ENCODE data around the gene DEAF1. TPM values are rescaled to one million over a fixed set of nuclear protein-coding genes. Genes with fewer than 3 reads are reported as not detected.

DEAF1 gene
- total RNA-seq, 4 donors from 2014 or later = 61.8 to 103 (median 87.6) TPM

- intact Hi-C loops (cut with DNase I) = no loop called here
- H3K4me1 ChIP-seq = no peaks in the 10 kb centered on the region
- peaks cover 10 to 11% of the 10 kb centered on the region in 2 donors for H3K36me3 ChIP-seq
- H3K27ac ChIP-seq = no peak overlapping the region
- H3K27me3 ChIP-seq = no peaks in the 10 kb centered on the region
- TF ChIP-seq CTCF (IDR thresholded peaks at IDR 0.05) = no peak
- no peaks in the 10 kb centered on the region for H3K9me3 ChIP-seq
- DNase-seq = no peak
- no peak overlapping the region for H3K4me3 ChIP-seq (replicated peaks in 1 of 3)
- 85 to 92% methylated on average over 14 of the region's 14 CpGs for WGBS, 2 donors
Observed at GRCh38 chr11:646214-646613, 48.8 kb downstream of the DEAF1 start.

GRCh38 chr11:645536-645935 is 49.5 kb downstream of the DEAF1 start:
- H3K27me3 ChIP-seq = no peaks in the 10 kb centered on the region
- H3K4me1 ChIP-seq = peaks cover 0 to 6% of the 10 kb centered on the region in 2 donors
- WGBS, 2 donors = 88 to 93% methylated on average over 13 to 16 of the region's 16 CpGs
- intact Hi-C loops (cut with DNase I) = no loop called here
- no peak overlapping the region for H3K4me3 ChIP-seq (replicated peaks in 1 of 3)
- no peak overlapping the region for H3K27ac ChIP-seq
- H3K36me3 ChIP-seq = peaks cover 7 to 10% of the 10 kb centered on the region in 2 donors
- no peak for DNase-seq
- no peaks in the 10 kb centered on the region for H3K9me3 ChIP-seq
- TF ChIP-seq POLR2A (IDR thresholded peaks at IDR 0.05) (no peak), CTCF (IDR thresholded peaks at IDR 0.05) (no peak)

DNA sequence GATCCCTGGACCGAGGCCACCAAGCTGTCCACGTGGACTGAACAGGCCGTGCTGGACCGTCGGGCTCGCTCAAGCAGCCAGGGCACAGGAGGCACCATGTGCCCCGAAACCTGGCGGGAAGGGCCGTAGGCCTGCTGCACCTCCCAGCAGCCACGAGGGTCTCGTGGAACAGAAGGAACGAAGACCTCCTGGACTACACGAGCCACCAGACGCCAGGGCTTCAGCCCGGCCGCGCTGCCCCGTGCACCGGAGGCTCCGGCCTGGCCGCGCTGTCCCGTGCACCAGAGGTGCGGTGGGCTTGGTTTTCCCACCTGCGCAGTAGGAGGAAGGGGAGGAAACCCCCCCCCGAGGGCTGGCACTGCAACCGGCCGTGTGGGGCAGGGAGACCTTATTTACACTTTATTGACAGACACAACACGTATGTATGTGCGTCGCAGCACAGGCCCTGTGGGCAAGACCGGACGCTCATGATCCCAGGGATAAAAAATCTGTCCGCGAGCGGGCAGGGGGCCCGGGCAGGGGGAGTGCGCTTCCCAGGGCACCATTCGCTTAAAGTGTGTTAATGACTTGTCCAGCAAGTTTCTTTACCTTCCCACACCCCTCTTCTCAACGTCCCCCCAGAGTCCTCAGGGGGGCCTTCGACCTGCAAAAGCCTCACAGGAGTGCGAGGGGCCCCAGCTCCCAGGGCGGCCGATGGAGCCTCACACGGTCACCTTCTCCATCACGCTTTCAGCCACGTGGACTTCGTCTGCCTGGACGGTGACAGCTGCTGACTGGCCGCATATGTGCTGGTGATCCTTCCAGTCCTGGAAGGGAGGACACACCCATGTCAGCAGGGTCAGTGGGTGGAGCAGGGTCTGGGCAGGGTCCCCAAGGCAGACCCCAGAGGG is 50.9 kb downstream of the DEAF1 start:
- 93 to 95% methylated on average over 32 to 33 of the region's 50 CpGs for WGBS, 2 donors
- Histone ChIP-seq H3K4me3 (replicated peaks in 1 of 3) (no peak overlapping the region), H3K9me3 (no peaks in the 10 kb centered on the region), H3K27me3 (no peaks in the 10 kb centered on the region), H3K27ac (no peak overlapping the region), H3K36me3 (peaks cover 7 to 10% of the 10 kb centered on the region in 2 donors), H3K4me1 (peaks cover 0 to 17% of the 10 kb centered on the region in 2 donors)
- intact Hi-C loops (cut with DNase I) = no loop called here
- TF ChIP-seq CTCF (IDR thresholded peaks at IDR 0.05) (no peak), POLR2A (IDR thresholded peaks at IDR 0.05) (no peak)
- no peak for DNase-seq

DNA sequence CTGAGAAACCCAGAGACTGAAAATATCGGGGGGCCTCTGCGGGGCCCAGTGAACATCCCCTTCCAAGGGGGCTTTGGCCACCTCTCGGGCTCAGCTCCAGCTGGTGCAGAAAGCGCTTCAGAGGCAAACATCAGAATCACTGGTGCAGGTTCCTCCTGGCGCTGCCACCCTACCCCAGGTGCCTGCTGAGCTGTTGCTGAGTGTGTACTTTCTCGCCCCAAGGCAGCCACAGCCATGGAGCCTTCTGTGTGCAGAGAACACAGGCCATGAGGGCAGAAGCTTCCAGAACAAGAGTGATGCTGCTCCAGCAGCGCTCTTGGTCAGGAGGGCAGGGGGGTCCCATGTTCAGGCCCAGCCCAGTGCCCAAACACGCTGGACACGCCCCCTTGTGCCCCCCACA is 51.7 kb downstream of the DEAF1 start:
- Histone ChIP-seq H3K27me3 (no peaks in the 10 kb centered on the region), H3K27ac (no peak overlapping the region), H3K9me3 (no peaks in the 10 kb centered on the region), H3K4me1 (peaks cover 0 to 24% of the 10 kb centered on the region in 2 donors), H3K4me3 (replicated peaks in 1 of 3) (no peak overlapping the region), H3K36me3 (peaks cover 7 to 10% of the 10 kb centered on the region in 2 donors)
- WGBS, 2 donors = 94 to 99% methylated on average over 7 to 8 of the region's 9 CpGs
- no peak for DNase-seq
- intact Hi-C loops (cut with DNase I) = no loop called here
- TF ChIP-seq CTCF (IDR thresholded peaks at IDR 0.05) (no peak), POLR2A (IDR thresholded peaks at IDR 0.05) (no peak)

DNA sequence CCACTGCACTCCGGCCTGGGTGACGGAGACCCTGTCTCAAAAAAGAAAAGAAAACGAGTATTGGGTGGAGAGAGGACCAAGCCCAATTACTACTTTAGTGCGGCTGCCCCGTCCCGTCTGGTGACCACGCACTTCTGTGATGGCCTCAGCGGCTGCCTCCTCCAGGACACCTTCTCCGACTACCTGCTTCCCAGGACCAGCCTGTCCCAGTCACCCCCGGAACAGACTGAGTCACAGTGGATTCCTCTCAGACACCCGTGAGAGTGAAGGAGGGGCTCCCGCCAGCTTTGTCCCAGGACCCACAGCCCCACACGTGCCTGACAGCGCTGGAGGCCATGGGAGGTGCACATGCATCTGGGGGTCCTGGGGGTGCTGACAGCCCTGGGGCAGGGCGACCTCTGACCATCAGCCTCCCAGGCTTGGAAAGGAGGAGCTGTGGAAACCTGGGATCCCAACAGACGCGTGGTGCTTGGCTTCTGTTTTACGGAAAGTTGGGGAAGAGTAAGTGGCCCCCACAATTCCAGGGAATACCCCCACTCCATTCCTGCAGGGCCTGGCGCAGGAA is 53.1 kb downstream of the DEAF1 start:
- WGBS, 2 donors = 93 to 95% methylated on average over 15 to 19 of the region's 19 CpGs
- intact Hi-C loops (cut with DNase I) = no loop called here
- peaks cover 0 to 39% of the 10 kb centered on the region in 2 donors for H3K4me1 ChIP-seq
- TF ChIP-seq POLR2A (IDR thresholded peaks at IDR 0.05) = no peak
- no peak for TF ChIP-seq CTCF (IDR thresholded peaks at IDR 0.05)
- no peaks in the 10 kb centered on the region for H3K9me3 ChIP-seq
- no peak overlapping the region for H3K4me3 ChIP-seq (replicated peaks in 1 of 3)
- no peak for DNase-seq
- no peak overlapping the region for H3K27ac ChIP-seq
- peaks cover 7 to 10% of the 10 kb centered on the region in 2 donors for H3K36me3 ChIP-seq
- H3K27me3 ChIP-seq = no peaks in the 10 kb centered on the region
